Calu3 (cell line): ENCODE results near the gene TMEM14A. TPM values are rescaled to one million over a fixed set of nuclear protein-coding genes. Genes with fewer than 3 reads are reported as not detected.

ENCODE experiments used
- BruUV-seq: library from RNA; stranded (reverse); fragments of 400-500 nt; replicated peaks from 2 replicates; lab custom pipeline; 2021; lab: Mats Ljungman, UMichigan
- CTCF ChIA-PET: fragments of 300-600 bp; sonication (Branson Sonifier 250); formaldehyde crosslinking; loops from one replicate; lab custom pipeline; 2022; ENCODE audit warnings: antibody characterized with exemption; lab: Charles Lee
- DNase-seq: peaks from one replicate; pipeline ENCODE4 v3.0.0; 2022
- H3K27ac Mint-ChIP-seq: one replicate; pipeline ENCODE4 v1.8.0; 2022; ENCODE audit warnings: mixed read lengths; ENCODE audit not compliant: unreplicated experiment
- H3K27me3 Mint-ChIP-seq: one replicate; pipeline ENCODE4 v1.8.0; 2022; ENCODE audit warnings: mixed read lengths; ENCODE audit not compliant: unreplicated experiment
- H3K36me3 Mint-ChIP-seq: one replicate; pipeline ENCODE4 v1.8.0; 2022; ENCODE audit warnings: mild to moderate bottlenecking, moderate library complexity, mixed read lengths; ENCODE audit not compliant: insufficient read depth, unreplicated experiment
- H3K4me1 Mint-ChIP-seq: one replicate; pipeline ENCODE4 v1.8.0; 2022; ENCODE audit warnings: mild to moderate bottlenecking, low read depth, mixed read lengths; ENCODE audit not compliant: unreplicated experiment
- H3K4me3 Mint-ChIP-seq: one replicate; pipeline ENCODE4 v1.8.0; 2022; ENCODE audit warnings: mild to moderate bottlenecking, low read depth, moderate library complexity, mixed read lengths; ENCODE audit not compliant: unreplicated experiment
- H3K9me3 Mint-ChIP-seq: one replicate; pipeline ENCODE4 v1.8.0; 2022; ENCODE audit warnings: low read depth, mixed read lengths; ENCODE audit not compliant: unreplicated experiment
- intact Hi-C: fragments of 100-400 bp; cut with micrococcal nuclease; formaldehyde crosslinking; loops from one replicate; pipeline ENCODE4 v1.10.0; 2022; ENCODE audit not compliant: unreplicated experiment
- total RNA-seq: library from RNA; stranded (reverse); gene quantifications from 2 replicates; pipeline ENCODE4 v1.2.3, GENCODE V29; 2022
- TF ChIP-seq, protein P1 (sequence below): fragments of 200-600 bp; IDR thresholded peaks from one replicate; pipeline ENCODE4 v1.8.0; 2022; ENCODE audit warnings: antibody characterized with exemption; ENCODE audit not compliant: unreplicated experiment

TMEM14A gene
- total RNA-seq, 1 experiment from 2014 or later, result 34.6 TPM

DNA sequence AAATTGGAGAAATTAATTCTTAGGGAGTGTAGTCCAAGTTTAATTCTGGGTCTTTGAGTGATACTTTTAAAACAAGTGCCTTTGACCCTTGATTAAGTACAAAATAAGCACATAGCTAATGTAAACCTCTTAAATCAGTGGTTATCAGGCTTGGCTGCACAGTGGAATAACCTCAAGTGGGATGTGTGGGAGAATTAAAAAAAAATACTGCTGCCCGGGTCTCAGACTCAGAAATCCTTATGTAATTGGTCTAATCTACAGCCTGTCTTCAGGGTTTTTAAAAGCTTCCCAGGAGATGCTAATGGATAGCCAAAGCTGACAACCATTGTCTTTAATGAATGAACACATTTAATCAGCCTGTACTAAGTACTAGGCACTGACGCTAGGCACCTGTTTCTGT is 28.5 kb upstream of the TMEM14A start:
- peaks cover 55% of the 10 kb centered on the region for H3K27me3 Mint-ChIP-seq
- peaks cover 3% of the 10 kb centered on the region for H3K9me3 Mint-ChIP-seq
- no peak overlapping the region for H3K4me3 Mint-ChIP-seq
- DNase-seq, result no peak
- CTCF ChIA-PET, result no interaction called here
- H3K36me3 Mint-ChIP-seq, result no peaks in the 10 kb centered on the region
- intact Hi-C loops, result no loop called here
- BruUV-seq, result no TSS peak
- no peak overlapping the region for H3K27ac Mint-ChIP-seq
- TF ChIP-seq, protein P1, sequence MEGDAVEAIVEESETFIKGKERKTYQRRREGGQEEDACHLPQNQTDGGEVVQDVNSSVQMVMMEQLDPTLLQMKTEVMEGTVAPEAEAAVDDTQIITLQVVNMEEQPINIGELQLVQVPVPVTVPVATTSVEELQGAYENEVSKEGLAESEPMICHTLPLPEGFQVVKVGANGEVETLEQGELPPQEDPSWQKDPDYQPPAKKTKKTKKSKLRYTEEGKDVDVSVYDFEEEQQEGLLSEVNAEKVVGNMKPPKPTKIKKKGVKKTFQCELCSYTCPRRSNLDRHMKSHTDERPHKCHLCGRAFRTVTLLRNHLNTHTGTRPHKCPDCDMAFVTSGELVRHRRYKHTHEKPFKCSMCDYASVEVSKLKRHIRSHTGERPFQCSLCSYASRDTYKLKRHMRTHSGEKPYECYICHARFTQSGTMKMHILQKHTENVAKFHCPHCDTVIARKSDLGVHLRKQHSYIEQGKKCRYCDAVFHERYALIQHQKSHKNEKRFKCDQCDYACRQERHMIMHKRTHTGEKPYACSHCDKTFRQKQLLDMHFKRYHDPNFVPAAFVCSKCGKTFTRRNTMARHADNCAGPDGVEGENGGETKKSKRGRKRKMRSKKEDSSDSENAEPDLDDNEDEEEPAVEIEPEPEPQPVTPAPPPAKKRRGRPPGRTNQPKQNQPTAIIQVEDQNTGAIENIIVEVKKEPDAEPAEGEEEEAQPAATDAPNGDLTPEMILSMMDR, result no peak
- H3K4me1 Mint-ChIP-seq, result peaks cover 9% of the 10 kb centered on the region

DNA sequence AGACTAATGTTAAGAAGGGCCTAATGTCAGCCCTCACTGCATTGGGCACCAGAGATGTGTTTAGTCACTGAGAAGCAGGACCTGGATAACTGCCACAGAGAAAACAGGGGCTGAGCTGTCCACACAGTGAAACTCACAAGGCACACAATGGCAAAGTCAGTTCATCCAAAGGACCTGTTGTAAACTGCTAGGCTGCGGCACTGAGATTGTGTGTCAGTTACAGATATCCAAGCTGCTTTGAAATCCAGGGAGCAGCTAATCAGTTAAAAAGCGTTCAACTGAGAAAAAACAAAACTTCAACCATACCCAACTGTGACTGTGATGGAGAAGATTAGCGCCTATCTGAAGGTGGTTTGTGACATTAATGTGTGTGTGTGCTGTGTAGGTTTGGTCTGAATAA is 27.8 kb upstream of the TMEM14A start:
- no peak overlapping the region for H3K27ac Mint-ChIP-seq
- H3K36me3 Mint-ChIP-seq, result no peaks in the 10 kb centered on the region
- BruUV-seq, result no TSS peak
- peaks cover 63% of the 10 kb centered on the region for H3K27me3 Mint-ChIP-seq
- no peak overlapping the region for H3K4me3 Mint-ChIP-seq
- DNase-seq, result no peak
- TF ChIP-seq, protein P1, result no peak
- peaks cover 3% of the 10 kb centered on the region for H3K9me3 Mint-ChIP-seq
- intact Hi-C loops, result no loop called here
- H3K4me1 Mint-ChIP-seq, result peaks cover 9% of the 10 kb centered on the region
- CTCF ChIA-PET, result no interaction called here

DNA sequence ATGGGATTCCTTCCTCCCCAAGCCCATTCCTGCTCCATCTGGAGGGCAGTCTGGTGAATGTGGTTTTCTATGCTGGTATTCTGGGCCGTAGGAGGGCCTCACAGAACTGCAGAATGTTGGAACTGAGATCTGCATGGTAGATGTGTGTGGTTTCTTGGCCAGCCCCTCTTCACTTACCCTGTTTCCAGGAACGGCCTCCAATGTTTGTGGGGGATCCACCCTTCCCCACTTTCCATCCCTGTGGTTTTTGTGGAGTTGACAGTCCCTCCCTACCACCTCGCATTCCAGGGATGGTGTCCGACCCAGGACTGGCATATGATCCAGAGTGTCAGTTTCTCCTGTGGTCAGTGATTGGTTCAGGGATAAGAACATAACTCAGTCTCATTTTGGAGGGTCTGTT is 26.7 kb upstream of the TMEM14A start:
- BruUV-seq, result no TSS peak
- peaks cover 3% of the 10 kb centered on the region for H3K9me3 Mint-ChIP-seq
- peaks cover 9% of the 10 kb centered on the region for H3K4me1 Mint-ChIP-seq
- H3K27ac Mint-ChIP-seq, result no peak overlapping the region
- TF ChIP-seq, protein P1, result no peak
- intact Hi-C loops, result no loop called here
- H3K27me3 Mint-ChIP-seq, result peaks cover 74% of the 10 kb centered on the region
- CTCF ChIA-PET, result no interaction called here
- DNase-seq, result no peak
- no peak overlapping the region for H3K4me3 Mint-ChIP-seq
- no peaks in the 10 kb centered on the region for H3K36me3 Mint-ChIP-seq

DNA sequence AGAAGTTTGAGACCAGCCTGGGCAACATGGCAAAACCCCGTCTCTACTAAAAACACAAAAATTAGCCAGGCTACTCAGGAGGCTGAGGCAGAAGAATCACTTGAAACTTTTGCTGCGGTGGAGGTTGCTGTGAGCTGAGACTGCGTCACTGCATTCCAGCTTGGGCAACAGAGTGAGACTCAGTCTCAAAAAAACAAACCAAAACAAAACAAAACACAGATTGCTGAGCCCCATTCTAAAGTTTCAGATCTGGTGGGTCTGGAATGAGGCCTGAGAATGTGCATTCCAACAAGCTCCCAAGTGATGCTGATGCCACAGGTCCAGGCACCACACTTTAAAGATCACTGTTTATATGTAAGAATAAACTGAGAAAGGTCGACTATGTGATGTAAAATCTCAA is 24.9 kb upstream of the TMEM14A start:
- Mint-ChIP-seq H3K36me3 (no peaks in the 10 kb centered on the region), H3K27me3 (peaks cover 74% of the 10 kb centered on the region), H3K4me3 (no peak overlapping the region), H3K4me1 (no peaks in the 10 kb centered on the region), H3K27ac (no peak overlapping the region), H3K9me3 (peaks cover 3% of the 10 kb centered on the region)
- CTCF ChIA-PET, result no interaction called here
- BruUV-seq, result no TSS peak
- intact Hi-C loops, result no loop called here
- TF ChIP-seq, protein P1, result no peak
- no peak for DNase-seq
